HL-60 (cell line): ENCODE data around the gene SF3B2.

Experiments used
- CTCF ChIP-seq: IDR thresholded peaks from one replicate; pipeline ENCODE4 v1.5.1; 2011; ENCODE audit warnings: low read length, control low read depth, inconsistent platforms; ENCODE audit not compliant: insufficient read depth
- POLR2AphosphoS5 ChIP-seq: IDR thresholded peaks from 2 replicates; pipeline ENCODE4 v1.6.1; 2012; ENCODE audit warnings: low read depth

DNA sequence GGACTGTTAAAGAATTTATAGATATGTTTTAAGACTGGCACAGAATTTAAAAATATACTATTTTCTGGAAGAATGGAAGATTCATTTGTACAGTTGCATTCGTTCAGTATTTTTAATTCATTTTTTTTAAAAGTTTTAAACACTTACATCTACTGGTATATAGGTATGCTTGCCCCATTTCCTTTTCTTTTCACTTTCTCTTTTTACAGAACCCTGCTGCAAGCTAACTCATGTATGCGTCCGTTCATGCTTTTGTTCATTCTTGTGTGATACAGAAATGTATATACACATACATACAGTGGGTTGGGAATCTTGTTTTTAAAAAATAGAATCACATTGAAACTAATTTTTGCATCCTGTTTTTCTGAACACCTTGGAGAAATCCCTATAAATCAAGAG lies 48.9 kb downstream of the SF3B2 start:
- TF ChIP-seq CTCF, result no peak
- TF ChIP-seq POLR2AphosphoS5, result no peak
